ENCODE results near the gene PIK3C3.

Gene PIK3C3

GRCh38 chr18:41985914-41986313, 30.9 kb downstream of the PIK3C3 start:
- ChIA-PET POLR2A (no interaction called here), CTCF (interaction anchor here (1.0 to 1.7 kb wide), 2 partner anchors 42 to 67 kb away, joined by 4 to 5 read pairs; no protein-coding TSS in a partner anchor)
- TF ChIP-seq, protein P1, sequence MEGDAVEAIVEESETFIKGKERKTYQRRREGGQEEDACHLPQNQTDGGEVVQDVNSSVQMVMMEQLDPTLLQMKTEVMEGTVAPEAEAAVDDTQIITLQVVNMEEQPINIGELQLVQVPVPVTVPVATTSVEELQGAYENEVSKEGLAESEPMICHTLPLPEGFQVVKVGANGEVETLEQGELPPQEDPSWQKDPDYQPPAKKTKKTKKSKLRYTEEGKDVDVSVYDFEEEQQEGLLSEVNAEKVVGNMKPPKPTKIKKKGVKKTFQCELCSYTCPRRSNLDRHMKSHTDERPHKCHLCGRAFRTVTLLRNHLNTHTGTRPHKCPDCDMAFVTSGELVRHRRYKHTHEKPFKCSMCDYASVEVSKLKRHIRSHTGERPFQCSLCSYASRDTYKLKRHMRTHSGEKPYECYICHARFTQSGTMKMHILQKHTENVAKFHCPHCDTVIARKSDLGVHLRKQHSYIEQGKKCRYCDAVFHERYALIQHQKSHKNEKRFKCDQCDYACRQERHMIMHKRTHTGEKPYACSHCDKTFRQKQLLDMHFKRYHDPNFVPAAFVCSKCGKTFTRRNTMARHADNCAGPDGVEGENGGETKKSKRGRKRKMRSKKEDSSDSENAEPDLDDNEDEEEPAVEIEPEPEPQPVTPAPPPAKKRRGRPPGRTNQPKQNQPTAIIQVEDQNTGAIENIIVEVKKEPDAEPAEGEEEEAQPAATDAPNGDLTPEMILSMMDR (IDR thresholded peaks at IDR 0.05; ENCODE audit: control extremely low read depth, extremely low read depth, low read depth, missing control alignments) = no peak
- no peak for DNase-seq (ENCODE audit: extremely low spot score)

DNA sequence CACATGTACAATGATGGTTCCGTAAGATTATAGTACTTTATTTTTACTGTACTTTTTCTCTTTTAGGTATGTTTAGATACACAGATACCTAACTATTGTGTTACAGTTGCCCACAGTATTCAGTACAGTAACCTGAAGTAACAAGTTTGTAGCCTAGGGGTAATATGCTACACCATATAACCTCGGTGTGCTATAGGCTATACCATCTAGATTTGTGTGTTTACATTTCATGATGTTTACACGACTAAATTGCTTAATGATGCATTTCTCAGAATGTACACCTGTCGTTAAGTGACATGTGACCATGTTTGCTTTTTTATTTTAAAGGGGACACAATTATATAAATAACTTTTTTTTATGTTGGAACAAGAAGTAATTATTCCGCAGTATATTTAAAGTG, 34.5 kb downstream of the PIK3C3 start:
- no peak for DNase-seq (ENCODE audit: extremely low spot score)
- TF ChIP-seq, protein P1 (IDR thresholded peaks at IDR 0.05; ENCODE audit: control extremely low read depth, extremely low read depth, low read depth, missing control alignments) = no peak
- POLR2A ChIA-PET = no interaction called here
- CTCF ChIA-PET = no interaction called here

DNA sequence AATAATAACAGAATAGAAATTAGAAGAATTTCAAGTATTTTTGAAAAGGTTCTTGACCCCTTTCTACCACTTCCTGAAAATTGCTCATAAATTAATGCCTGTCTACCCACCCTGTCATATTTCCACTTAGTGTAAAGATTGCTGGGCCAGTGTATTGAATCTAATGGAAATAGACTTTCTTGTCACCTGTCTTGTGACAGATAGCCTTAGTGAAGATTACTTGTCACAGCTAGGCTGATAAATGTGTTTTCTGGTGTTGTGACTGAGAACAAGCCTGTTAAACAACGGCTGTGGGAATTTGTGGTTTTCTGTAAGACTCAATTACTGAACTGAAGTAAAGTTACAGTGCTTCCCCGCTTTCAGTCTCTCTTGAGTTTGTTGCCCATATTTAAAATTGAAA, 37.0 kb downstream of the PIK3C3 start:
- DNase-seq (ENCODE audit: extremely low spot score) = no peak
- CTCF ChIA-PET = no interaction called here
- TF ChIP-seq, protein P1 (IDR thresholded peaks at IDR 0.05; ENCODE audit: control extremely low read depth, extremely low read depth, low read depth, missing control alignments) = no peak
- POLR2A ChIA-PET = no interaction called here

DNA sequence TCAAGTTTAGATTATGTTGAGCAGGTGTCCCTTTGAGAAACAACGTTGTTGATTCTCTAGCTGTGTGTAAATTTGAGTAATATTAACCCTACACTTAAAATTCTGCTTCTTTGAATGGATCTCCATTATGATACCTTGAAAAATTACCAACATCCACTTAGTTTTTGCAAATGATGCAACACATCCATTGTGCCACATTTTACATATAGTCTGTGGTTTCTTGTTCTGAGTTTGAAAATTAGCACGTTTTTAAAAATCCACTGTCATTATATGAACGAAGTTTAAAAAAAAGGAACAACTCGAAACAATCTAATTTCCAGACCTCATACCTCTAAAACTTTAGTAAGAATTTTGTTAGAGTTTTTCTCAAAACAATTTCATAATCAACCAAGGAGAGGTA, 37.7 kb downstream of the PIK3C3 start:
- POLR2A ChIA-PET = no interaction called here
- CTCF ChIA-PET = no interaction called here
- no peak for DNase-seq (ENCODE audit: extremely low spot score)
- TF ChIP-seq, protein P1 (IDR thresholded peaks at IDR 0.05; ENCODE audit: control extremely low read depth, extremely low read depth, low read depth, missing control alignments) = no peak

- no peak for DNase-seq (ENCODE audit: extremely low spot score)
- TF ChIP-seq, protein P1 (IDR thresholded peaks at IDR 0.05; ENCODE audit: control extremely low read depth, extremely low read depth, low read depth, missing control alignments) = no peak
- POLR2A ChIA-PET = no interaction called here
- CTCF ChIA-PET = interaction anchor here (1.0 kb wide), 1 partner anchor 60 kb away, joined by 3 read pairs; no protein-coding TSS in a partner anchor
Measured at GRCh38 chr18:41993151-41993550, 38.1 kb downstream of the PIK3C3 start.

DNA sequence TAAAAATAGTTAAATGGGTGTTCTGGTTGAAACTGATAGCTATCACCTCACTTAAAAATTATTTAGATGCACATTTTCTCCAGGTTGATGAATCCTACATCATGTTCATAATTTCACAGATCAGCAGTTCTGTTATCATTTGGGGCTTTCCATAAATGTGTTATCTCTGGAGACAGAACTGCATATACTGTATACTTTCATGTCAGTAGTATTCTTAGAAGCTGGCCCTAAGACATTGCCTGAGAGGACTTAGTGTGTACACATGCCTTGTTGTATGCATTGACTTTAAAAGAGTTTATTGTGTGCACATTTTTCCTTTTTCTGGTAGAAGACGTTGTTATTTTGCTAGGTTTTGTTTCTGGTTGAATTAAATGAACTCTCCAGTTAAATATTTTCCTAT, 41.0 kb downstream of the PIK3C3 start:
- CTCF ChIA-PET = interaction anchor here (1.1 to 1.5 kb wide), 3 partner anchors 11 to 57 kb away, joined by 3 to 4 read pairs (median 3); no protein-coding TSS in a partner anchor
- POLR2A ChIA-PET = no interaction called here
- DNase-seq (ENCODE audit: extremely low spot score) = no peak
- TF ChIP-seq, protein P1 (IDR thresholded peaks at IDR 0.05; ENCODE audit: control extremely low read depth, extremely low read depth, low read depth, missing control alignments) = no peak

- POLR2A ChIA-PET = no interaction called here
- no peak for DNase-seq (ENCODE audit: extremely low spot score)
- TF ChIP-seq, protein P1 (IDR thresholded peaks at IDR 0.05; ENCODE audit: control extremely low read depth, extremely low read depth, low read depth, missing control alignments) = no peak
- CTCF ChIA-PET = no interaction called here
Measured at GRCh38 chr18:41999751-42000150, 44.7 kb downstream of the PIK3C3 start.
